GM12878 (cell line): Measurements from ENCODE around the gene PRKG1. TPM values are rescaled to one million over a fixed set of nuclear protein-coding genes. Genes with fewer than 3 reads are reported as not detected.

ENCODE experiments used
- ATAC-seq: fragments of 200-7000 bp; cut with Tn5 transposase; 3 replicates; pipeline ENCODE4 v1.9.1; 2020; ENCODE audit warnings: mild to moderate bottlenecking, moderate library complexity
- BruUV-seq: library from RNA; stranded (reverse); fragments of 400-500 nt; replicated peaks from 2 replicates; lab custom pipeline; 2021; lab: Mats Ljungman, UMichigan
- CTCF ChIA-PET: fragments of 300-600 bp; sonication (Branson Sonifier 250); formaldehyde crosslinking; extraction: SDS; loops from one replicate; lab custom pipeline; 2021; ENCODE audit warnings: inconsistent platforms; lab: Yijun Ruan, JAX
- POLR2A ChIA-PET: fragments of 350-600 bp; formaldehyde crosslinking; extraction: SDS; loops from one replicate; lab custom pipeline; 2021; ENCODE audit warnings: inconsistent platforms; lab: Charles Lee
- RAD21 ChIA-PET: fragments of 300-600 bp; sonication (Branson Sonifier 250); formaldehyde crosslinking; loops from one replicate; lab custom pipeline; 2023; ENCODE audit warnings: antibody characterized with exemption; ENCODE audit not compliant: unreplicated experiment; lab: Charles Lee
- SMC1A ChIA-PET: fragments of 300-600 bp; sonication (Branson Sonifier 250); formaldehyde crosslinking; loops from one replicate; lab custom pipeline; 2023; ENCODE audit not compliant: unreplicated experiment, uncharacterized antibody; lab: Charles Lee
- DNase-seq: peaks from one replicate; pipeline ENCODE4 v3.0.0-alpha.2; 2011; ENCODE audit warnings: low read depth, low spot score
- FAIRE-seq: peaks from 3 replicates; lab custom pipeline; 2011; peaks lifted over from hg19 to GRCh38; lab: Jason Lieb, UNC
- H2AFZ ChIP-seq: 2 replicates; pipeline ENCODE4 v1.6.0; 2011; ENCODE audit warnings: low read depth, low read length, control low read depth; ENCODE audit not compliant: control insufficient read depth
- H3K27ac ChIP-seq: 2 replicates; pipeline ENCODE4 v1.5.1; 2011; ENCODE audit warnings: control low read depth; ENCODE audit not compliant: control insufficient read depth, insufficient read depth
- H3K27me3 ChIP-seq, 2 experiments: replicated peaks in 1 of 2; 2 replicates each; pipeline versions ENCODE4 v1.6.0 to v1.6.1; 2011; ENCODE audit warnings: low read length in 1 of 2; ENCODE audit not compliant: control insufficient read depth in 2 of 2, insufficient read depth in 2 of 2
- H3K36me3 ChIP-seq, 2 experiments: 2 replicates each; pipeline ENCODE4 v1.5.1; 2011; ENCODE audit warnings: low read length in 1 of 2; ENCODE audit not compliant: control insufficient read depth in 2 of 2, insufficient read depth in 2 of 2
- H3K4me1 ChIP-seq: 2 replicates; pipeline ENCODE4 v1.6.1; 2011; ENCODE audit warnings: mild to moderate bottlenecking, low read length, moderate library complexity, mixed read lengths; ENCODE audit not compliant: control insufficient read depth, insufficient read depth
- H3K4me2 ChIP-seq: 2 replicates; pipeline ENCODE4 v1.6.0; 2011; ENCODE audit warnings: control low read depth; ENCODE audit not compliant: control insufficient read depth, insufficient read depth
- H3K4me3 ChIP-seq: fragments of 200-600 bp; sonication (generic); 2 replicates; pipeline ENCODE4 v1.5.1; 2016
- H3K79me2 ChIP-seq: 2 replicates; pipeline ENCODE4 v1.6.0; 2011; ENCODE audit warnings: low read length; ENCODE audit not compliant: control insufficient read depth, insufficient read depth
- H3K9ac ChIP-seq: 2 replicates; pipeline ENCODE4 v1.8.0; 2011; ENCODE audit warnings: low read length, control low read depth, mixed read lengths; ENCODE audit not compliant: control insufficient read depth, insufficient read depth
- H3K9me3 ChIP-seq: replicated peaks from 3 replicates; pipeline ENCODE4 v1.5.1; 2011; ENCODE audit warnings: mild to moderate bottlenecking, low read length; ENCODE audit not compliant: control insufficient read depth, insufficient read depth
- H4K20me1 ChIP-seq: 2 replicates; pipeline ENCODE4 v1.6.0; 2011; ENCODE audit not compliant: control insufficient read depth, insufficient read depth
- ESRRA ChIP-seq: IDR thresholded peaks from 2 replicates; pipeline ENCODE4 v1.6.1; 2012; ENCODE audit warnings: mild to moderate bottlenecking, low read length, improper control_type of control experiment
- MLLT1 ChIP-seq: fragments of 450-650 bp; IDR thresholded peaks from 2 replicates; pipeline ENCODE4 v1.6.1; 2016; ENCODE audit warnings: mild to moderate bottlenecking
- MYC ChIP-seq: IDR thresholded peaks from 2 replicates; pipeline ENCODE4 v1.6.1; 2011; ENCODE audit warnings: mild to moderate bottlenecking, low read length, moderate library complexity, inconsistent platforms; ENCODE audit not compliant: insufficient read depth, insufficient replicate concordance, insufficient read length, severe bottlenecking
- PAX5 ChIP-seq: IDR thresholded peaks from 2 replicates; pipeline ENCODE4 v1.6.1; 2011; ENCODE audit warnings: low read depth, low read length, borderline replicate concordance
- ZNF217 ChIP-seq: fragments of 450-650 bp; IDR thresholded peaks from 2 replicates; pipeline ENCODE4 v1.6.1; 2017; ENCODE audit warnings: antibody characterized with exemption, mild to moderate bottlenecking
- whole genome bisulfite sequencing: methylation state at CpG from one replicate; pipeline ENCODE4 v1.1.6; 2016; ENCODE audit warnings: low lambda C conversion rate; ENCODE audit not compliant: insufficient replicate concordance, insufficient coverage; ENCODE audit errors: missing lambda C conversion rate; 5-methylcytosine and 5-hydroxymethylcytosine counted together
- in situ Hi-C: fragments of 300-500 bp; cut with MboI; formaldehyde crosslinking; loops from 9 replicates; pipeline ENCODE4 v1.14.3; 2018; ENCODE audit warnings: mixed read lengths
- intact Hi-C: fragments of 100-400 bp; cut with micrococcal nuclease; formaldehyde crosslinking; loops from one replicate; pipeline ENCODE4 v1.14.2; 2022; ENCODE audit not compliant: unreplicated experiment
- polyA plus RNA-seq, 11 experiments: library from polyadenylated mRNA; depleted of rRNA in 4 of 11; unstranded in 6 of 11; stranded (reverse) in 5 of 11; fragments of >200 nt; fragmentation: Nextera tagmentation in 4 of 11; fragmentation: Illumina TruSeq in 1 of 11; extraction: Ambion mirVana in 4 of 11; extraction: Trizol in 1 of 11; gene quantifications; 1 replicate in 1 of 11; 2 replicates in 10 of 11; pipeline versions ENCODE4 v1.2.1 to v1.2.3, GENCODE V29; 2011 to 2016; ENCODE audit warnings: inconsistent platforms in 2 of 11, missing spikeins in 2 of 11, low read depth in 1 of 11
- total RNA-seq, 4 experiments: library from RNA; depleted of rRNA in 3 of 4; stranded (reverse); fragments of >200 nt in 3 of 4; fragmentation: Illumina TruSeq in 1 of 4; extraction: Trizol in 1 of 4; gene quantifications; 2 replicates each; pipeline versions ENCODE4 v1.2.1 to v1.2.3, GENCODE V29; 2013 to 2021

PRKG1 gene
- total and polyA plus RNA-seq, 10 of the 15 experiments (the other 5 are each of a cell fraction or from before 2014, with no cell fraction given), result 0.04 to 0.05 TPM; not detected in 8

GRCh38 chr10:51892313-51892712 is 818.0 kb downstream of the PRKG1 start:
- no peak overlapping the region for H3K9ac ChIP-seq
- H3K4me1 ChIP-seq, result no peaks in the 10 kb centered on the region
- intact Hi-C loops (no loop called here), in situ Hi-C loops (no loop called here)
- BruUV-seq, result no TSS peak
- RAD21 ChIA-PET, result no interaction called here
- SMC1A ChIA-PET, result no interaction called here
- no peak overlapping the region for H2AFZ ChIP-seq
- no peak overlapping the region for H3K27ac ChIP-seq
- H3K36me3 ChIP-seq, result no peaks in the 10 kb centered on the region
- no peaks in the 10 kb centered on the region for H3K27me3 ChIP-seq
- H3K4me2 ChIP-seq, result no peak overlapping the region
- H3K4me3 ChIP-seq, result no peak overlapping the region
- DNase-seq (no peak), FAIRE-seq (no peak), ATAC-seq (no peak)
- no peaks in the 10 kb centered on the region for H3K79me2 ChIP-seq
- H3K9me3 ChIP-seq, result no peaks in the 10 kb centered on the region
- 0% methylated on average over 1 of the region's 1 CpG for WGBS
- CTCF ChIA-PET, result no interaction called here
- POLR2A ChIA-PET, result no interaction called here
- no peaks in the 10 kb centered on the region for H4K20me1 ChIP-seq
- TF ChIP-seq PAX5 (no peak), ZNF217 (no peak), MLLT1 (no peak), MYC (no peak), ESRRA (no peak)
- TF ChIP-seq, all 136 proteins: peak for 0
